Neuronal stem cell (in vitro differentiated cells): ENCODE results near the gene EEPD1.

Experiments used
- DNase-seq: peaks from one replicate; pipeline ENCODE4 v3.0.0-alpha.2; 2013; ENCODE audit warnings: low spot score
- H2AFZ ChIP-seq: one replicate; pipeline ENCODE4 v1.6.1; 2013; ENCODE audit warnings: mild to moderate bottlenecking, low read length, inconsistent platforms
- H2AK5ac ChIP-seq: 2 replicates; pipeline ENCODE4 v1.6.1; 2013; ENCODE audit warnings: low read depth, mild to moderate bottlenecking, inconsistent platforms, low read length, moderate library complexity, mixed read lengths
- H2BK120ac ChIP-seq: 2 replicates; pipeline ENCODE4 v1.6.1; 2013; ENCODE audit warnings: low read depth, mild to moderate bottlenecking, inconsistent platforms, low read length, moderate library complexity, mixed read lengths
- H2BK12ac ChIP-seq: one replicate; pipeline ENCODE4 v1.6.1; 2013; ENCODE audit warnings: low read length, inconsistent platforms
- H2BK15ac ChIP-seq: 2 replicates; pipeline ENCODE4 v1.6.1; 2013; ENCODE audit warnings: mild to moderate bottlenecking, low read length, inconsistent platforms, mixed read lengths
- H2BK5ac ChIP-seq: one replicate; pipeline ENCODE4 v1.6.1; 2013; ENCODE audit warnings: inconsistent platforms, mild to moderate bottlenecking, low read length, moderate library complexity
- H3K14ac ChIP-seq: one replicate; pipeline ENCODE4 v1.6.1; 2013; ENCODE audit warnings: low read length, inconsistent platforms
- H3K18ac ChIP-seq: 2 replicates; pipeline ENCODE4 v1.6.1; 2013; ENCODE audit warnings: low read length, inconsistent platforms
- H3K23ac ChIP-seq: 2 replicates; pipeline ENCODE4 v1.6.1; 2013; ENCODE audit warnings: low read depth, mild to moderate bottlenecking, mixed read lengths, low read length, inconsistent platforms; ENCODE audit not compliant: poor library complexity
- H3K27ac ChIP-seq: replicated peaks from 3 replicates; pipeline ENCODE4 v1.5.1; 2013; ENCODE audit warnings: low read length, inconsistent platforms
- H3K27me3 ChIP-seq, 3 experiments: 2 replicates each; pipeline ENCODE4 v1.6.1; 2013; ENCODE audit warnings: low read length in 3 of 3, mild to moderate bottlenecking in 2 of 3, inconsistent platforms in 1 of 3, low read depth in 1 of 3, mixed read lengths in 1 of 3, moderate library complexity in 1 of 3; ENCODE audit not compliant: control insufficient read depth in 3 of 3, insufficient read depth in 3 of 3
- H3K36me3 ChIP-seq, 2 donors: replicated peaks in 1 of 2; 2 replicates each; pipeline ENCODE4 v1.6.1; 2013; ENCODE audit warnings: low read length in 2 of 2; ENCODE audit not compliant: control insufficient read depth in 2 of 2, insufficient read depth in 2 of 2
- H3K4ac ChIP-seq: 2 replicates; pipeline ENCODE4 v1.6.1; 2013; ENCODE audit warnings: inconsistent platforms, mild to moderate bottlenecking, low read length, moderate library complexity
- H3K4me1 ChIP-seq, 2 donors: 1 replicate in 1 of 2; 2 replicates in 1 of 2; pipeline ENCODE4 v1.6.1; 2013; ENCODE audit warnings: low read length in 2 of 2, low read depth in 1 of 2; ENCODE audit not compliant: control insufficient read depth in 2 of 2, insufficient read depth in 1 of 2
- H3K4me2 ChIP-seq: one replicate; pipeline ENCODE4 v1.6.1; 2013; ENCODE audit warnings: mild to moderate bottlenecking, low read length, inconsistent platforms; ENCODE audit not compliant: insufficient read depth, poor library complexity, severe bottlenecking
- H3K4me3 ChIP-seq, 2 donors: 2 replicates each; pipeline ENCODE4 v1.5.1; 2013; ENCODE audit warnings: low read length in 2 of 2, mild to moderate bottlenecking in 2 of 2, inconsistent platforms in 1 of 2, moderate library complexity in 1 of 2
- H3K79me1 ChIP-seq: one replicate; pipeline ENCODE4 v1.6.1; 2013; ENCODE audit warnings: low read depth, mild to moderate bottlenecking, inconsistent platforms, low read length, moderate library complexity
- H3K9ac ChIP-seq: one replicate; pipeline ENCODE4 v1.6.1; 2013; ENCODE audit warnings: mild to moderate bottlenecking, low read depth, low read length, inconsistent platforms; ENCODE audit not compliant: poor library complexity
- H3K9me3 ChIP-seq, 2 donors: replicated peaks in 1 of 2; 2 replicates each; pipeline versions ENCODE3 to v1.6.1; 2013; ENCODE audit warnings: low read length in 2 of 2, mild to moderate bottlenecking in 2 of 2, inconsistent platforms in 1 of 2, low read depth in 1 of 2, mixed read lengths in 1 of 2, moderate library complexity in 1 of 2; ENCODE audit not compliant: control insufficient read depth in 2 of 2, insufficient read depth in 1 of 2
- H4K8ac ChIP-seq: one replicate; pipeline ENCODE4 v1.6.1; 2013; ENCODE audit warnings: low read depth, mild to moderate bottlenecking, inconsistent platforms, low read length, moderate library complexity
- H4K91ac ChIP-seq: one replicate; pipeline ENCODE4 v1.6.1; 2013; ENCODE audit warnings: low read length, low read depth, mild to moderate bottlenecking, inconsistent platforms; ENCODE audit not compliant: poor library complexity
- WGBS, 2 donors: extraction: QIAGEN DNeasy Blood & Tissue Kit; methylation state at CpG; one replicate each; pipeline ENCODE4 v1.1.7; 2013; ENCODE audit warnings: missing lambda C conversion rate in 2 of 2, mixed read lengths in 1 of 2; ENCODE audit not compliant: insufficient read length in 2 of 2, insufficient replicate concordance in 1 of 2; ENCODE audit errors: extremely low coverage in 2 of 2; 5-methylcytosine and 5-hydroxymethylcytosine counted together

Gene EEPD1

GRCh38 chr7:36298106-36298505 lies 145.1 kb downstream of the EEPD1 start:
- no peak overlapping the region for H2AFZ ChIP-seq
- H2BK15ac ChIP-seq, result no peak overlapping the region
- no peak overlapping the region for H2BK5ac ChIP-seq
- H3K23ac ChIP-seq, result no peak overlapping the region
- H3K18ac ChIP-seq, result no peak overlapping the region
- no peak overlapping the region for H3K4ac ChIP-seq
- peaks cover 14 to 17% of the 10 kb centered on the region in 2 donors for H3K4me1 ChIP-seq
- peaks cover 0 to 3% of the 10 kb centered on the region in 2 donors for H3K36me3 ChIP-seq
- no peak overlapping the region for H3K27ac ChIP-seq
- WGBS, 2 donors, result no CpG with 5 or more reads among the region's 4 CpGs
- no peak for DNase-seq
- no peak overlapping the region for H3K4me2 ChIP-seq
- no peak overlapping the region for H2BK120ac ChIP-seq
- H4K8ac ChIP-seq, result no peak overlapping the region
- no peak overlapping the region for H2AK5ac ChIP-seq
- H3K9ac ChIP-seq, result no peak overlapping the region
- peaks cover 0 to 3% of the 10 kb centered on the region in 2 donors for H3K9me3 ChIP-seq
- no peak overlapping the region for H3K14ac ChIP-seq
- H4K91ac ChIP-seq, result no peak overlapping the region
- H3K4me3 ChIP-seq, result no peak overlapping the region
- H2BK12ac ChIP-seq, result no peak overlapping the region
- no peaks in the 10 kb centered on the region for H3K79me1 ChIP-seq
- no peaks in the 10 kb centered on the region for H3K27me3 ChIP-seq

- Histone ChIP-seq H3K4me1 (peaks cover 20 to 25% of the 10 kb centered on the region in 2 donors), H3K9ac (no peak overlapping the region), H3K18ac (peak overlapping the region; percentile 67), H2BK15ac (no peak overlapping the region), H2AK5ac (peak overlapping the region; percentile 2), H3K4ac (no peak overlapping the region), H3K36me3 (peaks cover 0 to 3% of the 10 kb centered on the region in 2 donors), H3K4me2 (no peak overlapping the region), H3K9me3 (peaks cover 0 to 3% of the 10 kb centered on the region in 2 donors), H3K27ac (no peak overlapping the region), H3K14ac (no peak overlapping the region), H4K91ac (no peak overlapping the region), H4K8ac (no peak overlapping the region), H2BK12ac (no peak overlapping the region), H2AFZ (no peak overlapping the region), H3K79me1 (no peaks in the 10 kb centered on the region), H3K27me3 (no peaks in the 10 kb centered on the region), H2BK120ac (no peak overlapping the region), H3K23ac (no peak overlapping the region), H2BK5ac (no peak overlapping the region), H3K4me3 (no peak overlapping the region)
- WGBS, 2 donors, result no CpG with 5 or more reads among the region's 17 CpGs
- no peak for DNase-seq
These were observed 146.2 kb downstream of the EEPD1 start for GRCh38 chr7:36299223-36299774.

GRCh38 chr7:36299823-36300341 lies 146.8 kb downstream of the EEPD1 start:
- no peak for DNase-seq
- Histone ChIP-seq H3K9me3 (peaks cover 0 to 3% of the 10 kb centered on the region in 2 donors), H2BK12ac (no peak overlapping the region), H2BK15ac (no peak overlapping the region), H3K27me3 (no peaks in the 10 kb centered on the region), H3K79me1 (no peaks in the 10 kb centered on the region), H2BK5ac (no peak overlapping the region), H3K14ac (no peak overlapping the region), H3K18ac (peak overlapping the region; percentile 12), H4K91ac (no peak overlapping the region), H3K4me2 (no peak overlapping the region), H3K27ac (no peak overlapping the region), H4K8ac (no peak overlapping the region), H2AFZ (no peak overlapping the region), H2BK120ac (no peak overlapping the region), H3K4me1 (peaks cover 26 to 27% of the 10 kb centered on the region in 2 donors), H3K4ac (no peak overlapping the region), H3K9ac (no peak overlapping the region), H3K4me3 (no peak overlapping the region), H2AK5ac (no peak overlapping the region), H3K36me3 (peaks cover 0 to 3% of the 10 kb centered on the region in 2 donors), H3K23ac (no peak overlapping the region)
- no CpG with 5 or more reads among the region's 9 CpGs for WGBS, 2 donors

- Histone ChIP-seq H2BK5ac (no peak overlapping the region), H4K91ac (no peak overlapping the region), H3K36me3 (peaks cover 0 to 3% of the 10 kb centered on the region in 2 donors), H3K9ac (no peak overlapping the region), H2AFZ (no peak overlapping the region), H2AK5ac (no peak overlapping the region), H2BK12ac (no peak overlapping the region), H4K8ac (no peak overlapping the region), H2BK120ac (no peak overlapping the region), H3K4ac (no peak overlapping the region), H3K14ac (no peak overlapping the region), H3K18ac (no peak overlapping the region), H3K27ac (no peak overlapping the region), H3K9me3 (peaks cover 0 to 3% of the 10 kb centered on the region in 2 donors), H3K4me1 (peaks cover 26 to 27% of the 10 kb centered on the region in 2 donors), H3K4me3 (no peak overlapping the region), H3K4me2 (no peak overlapping the region), H3K79me1 (no peaks in the 10 kb centered on the region), H3K23ac (no peak overlapping the region), H3K27me3 (no peaks in the 10 kb centered on the region), H2BK15ac (no peak overlapping the region)
- WGBS, 2 donors, result no CpG with 5 or more reads among the region's 9 CpGs
- DNase-seq, result no peak
These were observed 147.8 kb downstream of the EEPD1 start for GRCh38 chr7:36300696-36301350.
